SK-N-SH (cell line): ENCODE measurements around the gene ESPNL. TPM values are rescaled to one million over a fixed set of nuclear protein-coding genes. Genes with fewer than 3 reads are reported as not detected.

ENCODE experiments used
- CTCF ChIA-PET: fragments of 300-600, 350-600 bp; formaldehyde crosslinking; extraction: SDS; loops from one replicate; lab custom pipeline; 2021; lab: Yijun Ruan, JAX
- POLR2A ChIA-PET: fragments of 350-600 bp; sonication (Branson Sonifier 250); formaldehyde crosslinking; extraction: SDS; loops from one replicate; lab custom pipeline; 2020; ENCODE audit warnings: antibody characterized with exemption, inconsistent platforms; lab: Yijun Ruan, JAX
- DNase-seq: peaks from one replicate; pipeline ENCODE4 v3.0.0; 2012
- H2AFZ ChIP-seq: fragments of 200-600 bp; sonication (generic); 2 replicates; pipeline ENCODE4 v1.8.1; 2016; ENCODE audit warnings: antibody characterized with exemption, mild to moderate bottlenecking, low read depth
- H3F3A ChIP-seq: fragments of 200-600 bp; sonication (generic); replicated peaks from 2 replicates; pipeline ENCODE3; 2016; ENCODE audit warnings: antibody characterized with exemption, mild to moderate bottlenecking; ENCODE audit not compliant: insufficient read depth
- H3K27ac ChIP-seq, 2 experiments: fragments of 200-500 bp in 1 of 2; fragments of 200-600 bp in 1 of 2; sonication (Bioruptor generic) in 1 of 2; sonication (generic), shearing (Covaris generic) in 1 of 2; 2 replicates each; pipeline versions ENCODE4 v1.5.1 to v1.6.1; 2014 to 2016; ENCODE audit warnings: low read depth in 2 of 2, inconsistent platforms in 1 of 2, low read length in 1 of 2, mild to moderate bottlenecking in 1 of 2, mixed read lengths in 1 of 2
- H3K27me3 ChIP-seq: fragments of 200-600 bp; sonication (generic), shearing (Covaris generic); 2 replicates; pipeline ENCODE4 v1.6.1; 2016; ENCODE audit warnings: mixed run types; ENCODE audit not compliant: insufficient read depth
- H3K36me3 ChIP-seq, 2 experiments: fragments of 200-500 bp in 1 of 2; fragments of 200-600 bp in 1 of 2; sonication (Bioruptor generic) in 1 of 2; sonication (generic) in 1 of 2; replicated peaks in 1 of 2; 2 replicates each; pipeline versions ENCODE3 to v1.5.1; 2014 to 2016; ENCODE audit warnings: low read length in 1 of 2, mild to moderate bottlenecking in 1 of 2; ENCODE audit not compliant: insufficient read depth in 2 of 2, control insufficient read depth in 1 of 2
- H3K4me1 ChIP-seq, 2 experiments: fragments of 200-500 bp in 1 of 2; fragments of 200-600 bp in 1 of 2; sonication (Bioruptor generic) in 1 of 2; sonication (generic), shearing (Covaris generic) in 1 of 2; 2 replicates each; pipeline versions ENCODE4 v1.5.1 to v1.6.1; 2014 to 2016; ENCODE audit warnings: low read depth in 1 of 2, low read length in 1 of 2, mixed run types in 1 of 2; ENCODE audit not compliant: insufficient read depth in 2 of 2, control insufficient read depth in 1 of 2
- H3K4me2 ChIP-seq: fragments of 200-600 bp; sonication (generic), shearing (Covaris generic); 2 replicates; pipeline ENCODE4 v1.6.1; 2017; ENCODE audit warnings: mixed run types
- H3K4me3 ChIP-seq, 2 experiments: fragments of 200-500 bp in 1 of 2; fragments of 200-600 bp in 1 of 2; sonication (Bioruptor generic) in 1 of 2; sonication (generic), shearing (Covaris generic) in 1 of 2; 2 replicates each; pipeline versions ENCODE4 v1.5.1 to v1.8.1; 2014 to 2016; ENCODE audit warnings: low read depth in 2 of 2, inconsistent platforms in 1 of 2, low read length in 1 of 2, mild to moderate bottlenecking in 1 of 2, mixed read lengths in 1 of 2, moderate library complexity in 1 of 2
- H3K79me2 ChIP-seq: fragments of 200-600 bp; sonication (generic); 2 replicates; pipeline ENCODE4 v1.8.1; 2017; ENCODE audit warnings: mild to moderate bottlenecking; ENCODE audit not compliant: insufficient read depth
- H3K9ac ChIP-seq: fragments of 200-600 bp; sonication (generic); 2 replicates; pipeline ENCODE4 v1.6.1; 2017; ENCODE audit warnings: mixed run types
- H3K9me2 ChIP-seq: fragments of 200-600 bp; sonication (generic); 2 replicates; pipeline ENCODE4 v1.6.1; 2017; ENCODE audit warnings: mixed run types
- H3K9me3 ChIP-seq: fragments of 200-600 bp; sonication (generic); 2 replicates; pipeline ENCODE4 v1.6.1; 2017; ENCODE audit warnings: mixed run types, mild to moderate bottlenecking, moderate library complexity
- H4K20me1 ChIP-seq: fragments of 200-600 bp; sonication (generic); 2 replicates; pipeline ENCODE4 v1.6.1; 2017; ENCODE audit warnings: mild to moderate bottlenecking, mixed run types; ENCODE audit not compliant: insufficient read depth
- CTCF ChIP-seq: fragments of 200-600 bp; sonication (generic); IDR thresholded peaks from 2 replicates; pipeline ENCODE4 v1.6.1; 2017; ENCODE audit warnings: antibody characterized with exemption, mild to moderate bottlenecking, moderate library complexity
- ELF1 ChIP-seq: IDR thresholded peaks from 2 replicates; pipeline ENCODE4 v1.4.0; 2012
- EP300 ChIP-seq, 2 experiments: IDR thresholded peaks; 2 replicates each; pipeline versions ENCODE4 v1.4.0 to v1.6.1; 2012; ENCODE audit warnings: borderline replicate concordance in 1 of 2, low read depth in 1 of 2, low read length in 1 of 2
- EZH2phosphoT487 ChIP-seq: fragments of 200-600 bp; sonication (generic); IDR thresholded peaks from 2 replicates; pipeline ENCODE4 v1.6.1; 2017; ENCODE audit warnings: low read depth, mixed run types, mild to moderate bottlenecking, antibody characterized with exemption, moderate library complexity, borderline replicate concordance
- IRF3 ChIP-seq: fragments of 150-350 bp; IDR thresholded peaks from 2 replicates; pipeline ENCODE4 v1.6.1; 2016; ENCODE audit warnings: mild to moderate bottlenecking, low read depth, low read length
- MAX ChIP-seq: IDR thresholded peaks from 2 replicates; pipeline ENCODE4 v1.4.0; 2012; ENCODE audit warnings: low read depth
- MEF2A ChIP-seq: IDR thresholded peaks from 2 replicates; pipeline ENCODE4 v1.4.0; 2012; ENCODE audit warnings: low read depth, borderline replicate concordance
- PBX3 ChIP-seq: IDR thresholded peaks from 2 replicates; pipeline ENCODE4; 2012
- RAD21 ChIP-seq: IDR thresholded peaks from 2 replicates; pipeline ENCODE4 v1.6.1; 2012; ENCODE audit warnings: mild to moderate bottlenecking, low read length
- RCOR1 ChIP-seq: fragments of 150-350 bp; IDR thresholded peaks from 2 replicates; pipeline ENCODE4 v1.6.1; 2017; ENCODE audit warnings: antibody characterized with exemption, low read length
- RXRA ChIP-seq: IDR thresholded peaks from 2 replicates; pipeline ENCODE4 v1.4.0; 2012; ENCODE audit warnings: low read depth, mild to moderate bottlenecking, borderline replicate concordance
- SIN3A ChIP-seq: IDR thresholded peaks from 2 replicates; pipeline ENCODE4 v1.6.1; 2012; ENCODE audit warnings: low read depth, mild to moderate bottlenecking, low read length, moderate library complexity, borderline replicate concordance
- SMC3 ChIP-seq: IDR thresholded peaks from 2 replicates; pipeline ENCODE4 v1.6.1; 2012; ENCODE audit warnings: low read depth, low read length, improper control_type of control experiment
- TAF1 ChIP-seq: IDR thresholded peaks from 2 replicates; pipeline ENCODE4 v1.6.1; 2012; ENCODE audit warnings: low read depth, mild to moderate bottlenecking, low read length, moderate library complexity, borderline replicate concordance
- USF1 ChIP-seq: IDR thresholded peaks from 2 replicates; pipeline ENCODE4 v1.4.0; 2012; ENCODE audit warnings: low read depth, borderline replicate concordance
- USF2 ChIP-seq: fragments of 150-350 bp; IDR thresholded peaks from 2 replicates; pipeline ENCODE4 v1.6.1; 2017; ENCODE audit warnings: antibody characterized with exemption, low read length, low read depth, borderline replicate concordance
- WGBS: methylation state at CpG from one replicate; pipeline ENCODE4 v1.1.6; 2017; ENCODE audit warnings: low lambda C conversion rate; 5-methylcytosine and 5-hydroxymethylcytosine counted together
- polyA plus RNA-seq, 3 experiments: library from polyadenylated mRNA; depleted of rRNA; stranded (reverse); fragments of >200 nt; gene quantifications; 2 replicates each; pipeline ENCODE4 v1.2.3, GENCODE V29; 2012

Gene ESPNL
- polyA plus RNA-seq, 1 of the 3 experiments (the other 2 are of a cell fraction) = 0.05 TPM

- 90% methylated on average over 1 of the region's 12 CpGs for WGBS
- Histone ChIP-seq H3K4me2 (no peak overlapping the region), H3K27me3 (no peaks in the 10 kb centered on the region), H3K9ac (no peak overlapping the region), H3K4me3 (no peak overlapping the region), H3K36me3 (no peaks in the 10 kb centered on the region), H3K27ac (no peak overlapping the region), H3F3A (no peaks in the 10 kb centered on the region)
- POLR2A ChIA-PET = no interaction called here
- TF ChIP-seq ELF1 = no peak
- TF ChIP-seq, all 33 proteins: peak for 0
- H3K9me3 ChIP-seq = no peaks in the 10 kb centered on the region
- no peaks in the 10 kb centered on the region for H3K79me2 ChIP-seq
- CTCF ChIA-PET = interaction anchor here (2.0 kb wide), 1 partner anchor 15 kb away, joined by 4 read pairs; no protein-coding TSS in a partner anchor
- no peak for DNase-seq
- no peaks in the 10 kb centered on the region for H4K20me1 ChIP-seq
- H2AFZ ChIP-seq = no peak overlapping the region
- peaks cover 9 to 10% of the 10 kb centered on the region in 2 experiments; a peak in 3 of 4 replicates for H3K4me1 ChIP-seq
- H3K9me2 ChIP-seq = no peaks in the 10 kb centered on the region
Measured at GRCh38 chr2:238145046-238145445, 44.9 kb downstream of the ESPNL start.

- H3K27ac ChIP-seq = no peak overlapping the region
Measured at GRCh38 chr2:238145851-238146250, 45.7 kb downstream of the ESPNL start.

More at GRCh38 chr2:238145851-238146250, 45.7 kb downstream of the ESPNL start:
- Histone ChIP-seq H3K79me2 (no peaks in the 10 kb centered on the region), H3K4me2 (no peak overlapping the region), H3K27me3 (no peaks in the 10 kb centered on the region), H2AFZ (no peak overlapping the region), H3K4me3 (no peak overlapping the region), H3K36me3 (no peaks in the 10 kb centered on the region), H3K9me2 (no peaks in the 10 kb centered on the region), H3K9ac (no peak overlapping the region), H3F3A (no peaks in the 10 kb centered on the region)
- ChIA-PET POLR2A (no interaction called here), CTCF (interaction anchor here (2.0 kb wide), 1 partner anchor 14 kb away, joined by 4 read pairs; no protein-coding TSS in a partner anchor)
- DNase-seq = no peak
- 90% methylated on average over 4 of the region's 12 CpGs for WGBS
- TF ChIP-seq IRF3 = no peak
- no peak for TF ChIP-seq RAD21
- no peak for TF ChIP-seq EP300 (IDR thresholded peaks at IDR 0.05; ENCODE audit: borderline replicate concordance in 1 of 2, low read depth in 1 of 2, low read length in 1 of 2)
- no peak for TF ChIP-seq EZH2phosphoT487
- TF ChIP-seq PBX3 = no peak
- TF ChIP-seq CTCF = no peak
- TF ChIP-seq RXRA = no peak
- no peak for TF ChIP-seq USF1
- no peak for TF ChIP-seq MAX
- no peak for TF ChIP-seq TAF1
- TF ChIP-seq USF2 = no peak
- no peak for TF ChIP-seq SMC3
- TF ChIP-seq MEF2A = no peak
- no peak for TF ChIP-seq RCOR1
- no peak for TF ChIP-seq SIN3A
- TF ChIP-seq, all 33 proteins: peak for 0
- Histone ChIP-seq H4K20me1 (no peaks in the 10 kb centered on the region), H3K4me1 (peaks cover 10% of the 10 kb centered on the region in 2 experiments; a peak in 3 of 4 replicates), H3K9me3 (no peaks in the 10 kb centered on the region)
